CD4-positive, CD25-positive, alpha-beta regulatory T cell (primary cell): ENCODE measurements around the gene MRPS14. TPM values are rescaled to one million over a fixed set of nuclear protein-coding genes. Genes with fewer than 3 reads are reported as not detected.
"Not testable (repeated sequence)": the region's sequence is repeated elsewhere in the genome, so short reads cannot be mapped to it uniquely, and the experiment has no call there.

ENCODE experiments used
- ATAC-seq, 2 donors: fragments of 150-1000 bp; cut with Tn5 transposase; one replicate each; pipeline ENCODE4 v1.10.0; 2021; ENCODE audit warnings: low read depth in 2 of 2, moderate number of reproducible peaks in 2 of 2, moderate library complexity in 1 of 2
- DNase-seq, 3 donors: peaks; one replicate each; pipeline versions ENCODE4 v3.0.0 to v3.0.0-alpha.2; 2012 to 2022; ENCODE audit warnings: mixed read lengths in 1 of 3
- H3K27ac ChIP-seq: one replicate; pipeline ENCODE4 v1.7.0; 2013; ENCODE audit warnings: mild to moderate bottlenecking, low read length; ENCODE audit not compliant: insufficient read depth, poor library complexity, severe bottlenecking
- H3K27me3 ChIP-seq: one replicate; pipeline ENCODE4 v1.7.0; 2013; ENCODE audit warnings: low read length; ENCODE audit not compliant: control insufficient read depth, insufficient read depth
- H3K36me3 ChIP-seq: one replicate; pipeline ENCODE4 v1.7.0; 2013; ENCODE audit warnings: mild to moderate bottlenecking, low read length, moderate library complexity; ENCODE audit not compliant: control insufficient read depth, insufficient read depth
- H3K4me1 ChIP-seq: 2 replicates; pipeline ENCODE4 v1.7.0; 2013; ENCODE audit warnings: mild to moderate bottlenecking, low read length; ENCODE audit not compliant: insufficient read depth, control insufficient read depth, poor library complexity, severe bottlenecking
- H3K4me3 ChIP-seq: one replicate; pipeline ENCODE4 v1.7.0; 2013; ENCODE audit warnings: low read depth, mild to moderate bottlenecking, low read length, moderate library complexity
- H3K9me3 ChIP-seq, 2 experiments: 1 replicate in 1 of 2; 2 replicates in 1 of 2; pipeline ENCODE4 v1.7.0; 2013; ENCODE audit warnings: low read length in 2 of 2, mild to moderate bottlenecking in 1 of 2, moderate library complexity in 1 of 2; ENCODE audit not compliant: control insufficient read depth in 2 of 2
- H3K27ac Mint-ChIP-seq, 3 donors: one replicate each; pipeline ENCODE4 v1.8.0; 2020 to 2022; ENCODE audit warnings: mild to moderate bottlenecking in 3 of 3, mixed read lengths in 3 of 3, moderate library complexity in 2 of 3
- H3K27me3 Mint-ChIP-seq: one replicate; pipeline ENCODE4 v1.8.0; 2022; ENCODE audit warnings: mild to moderate bottlenecking, mixed read lengths
- H3K36me3 Mint-ChIP-seq: one replicate; pipeline ENCODE4 v1.8.0; 2020; ENCODE audit warnings: mixed read lengths
- H3K4me1 Mint-ChIP-seq, 4 donors: one replicate each; pipeline ENCODE4 v1.8.0; 2020 to 2022; ENCODE audit warnings: mixed read lengths in 4 of 4, mild to moderate bottlenecking in 1 of 4
- H3K4me3 Mint-ChIP-seq, 4 donors: one replicate each; pipeline ENCODE4 v1.8.0; 2020 to 2022; ENCODE audit warnings: mild to moderate bottlenecking in 4 of 4, mixed read lengths in 4 of 4, moderate library complexity in 3 of 4
- H3K9me3 Mint-ChIP-seq, 7 donors: one replicate each; pipeline ENCODE4 v1.8.0; 2020 to 2022; ENCODE audit warnings: mixed read lengths in 7 of 7, mild to moderate bottlenecking in 3 of 7, moderate library complexity in 2 of 7
- polyA plus RNA-seq, 4 donors: library from polyadenylated mRNA; unstranded; fragments of 300-500 nt; fragmentation: Illumina TruSeq; gene quantifications; one replicate each; pipeline ENCODE4 v1.2.3, GENCODE V29; 2021
- total RNA-seq: library from RNA; stranded (reverse); gene quantifications from one replicate; pipeline ENCODE4 v1.2.3, GENCODE V29; 2022

The MRPS14 gene
- total and polyA plus RNA-seq, 5 donors from 2014 or later = 15.2 to 83.8 (median 71.7) TPM

DNA sequence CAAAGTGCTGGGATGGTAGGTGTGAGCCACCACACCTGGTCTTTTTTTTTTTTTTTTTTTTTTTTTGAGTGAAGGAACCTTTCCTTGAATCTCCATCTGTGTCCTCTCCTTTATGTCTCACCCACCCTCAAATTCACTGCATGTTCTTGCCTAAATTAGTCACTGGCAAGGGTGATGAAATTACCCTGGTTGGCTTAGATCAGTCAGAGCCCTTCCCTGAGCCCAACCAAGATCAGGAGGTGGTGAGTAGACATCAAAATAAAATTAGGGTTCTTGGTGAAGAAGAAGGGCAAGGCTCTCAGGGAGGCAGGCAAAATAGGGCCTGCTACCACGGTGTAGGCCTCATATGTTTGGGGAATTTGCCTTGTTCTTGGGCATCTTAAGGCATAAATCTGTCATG lies 39.1 kb upstream of the MRPS14 start:
- ATAC-seq = no peak
- Mint-ChIP-seq H3K4me1 (peaks cover 0 to 6% (median 0%) of the 10 kb centered on the region in 4 donors), H3K27ac (no peak overlapping the region), H3K36me3 (no peaks in the 10 kb centered on the region), H3K9me3 (peaks cover 0 to 1% (median 0%) of the 10 kb centered on the region in 7 donors), H3K27me3 (peaks cover 21% of the 10 kb centered on the region), H3K4me3 (no peak overlapping the region)
- Histone ChIP-seq H3K4me3 (no peak overlapping the region), H3K27ac (no peak overlapping the region), H3K9me3 (no peaks in the 10 kb centered on the region), H3K27me3 (no peaks in the 10 kb centered on the region), H3K4me1 (no peaks in the 10 kb centered on the region), H3K36me3 (no peaks in the 10 kb centered on the region)
- DNase-seq = no peak

DNA sequence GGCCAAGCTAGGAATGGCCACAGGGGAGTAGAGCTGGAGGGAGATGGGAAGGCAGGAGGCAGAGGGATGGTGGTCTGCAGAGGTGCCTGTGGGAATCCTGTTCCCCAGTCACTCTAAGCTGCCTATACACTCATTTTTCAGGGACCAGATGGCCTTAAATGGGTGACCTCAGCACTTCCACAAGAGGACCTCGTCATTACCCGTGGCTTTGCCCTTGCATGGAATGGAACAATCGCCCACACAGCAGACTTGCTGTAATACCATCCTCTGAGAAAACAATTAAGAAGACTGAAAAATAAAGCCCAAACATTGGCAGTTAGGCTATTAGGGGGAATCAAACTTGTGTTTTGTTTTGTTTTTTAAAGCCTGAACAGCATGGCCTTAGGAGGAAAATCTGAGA lies 31.5 kb upstream of the MRPS14 start:
- Histone ChIP-seq H3K4me1 (no peaks in the 10 kb centered on the region), H3K27me3 (peaks cover 16% of the 10 kb centered on the region), H3K27ac (no peak overlapping the region), H3K9me3 (no peaks in the 10 kb centered on the region), H3K36me3 (no peaks in the 10 kb centered on the region), H3K4me3 (no peak overlapping the region)
- Mint-ChIP-seq H3K4me3 (no peak overlapping the region), H3K36me3 (no peaks in the 10 kb centered on the region), H3K4me1 (no peaks in the 10 kb centered on the region), H3K27ac (no peak overlapping the region), H3K9me3 (peaks cover 0 to 7% (median 0%) of the 10 kb centered on the region in 7 donors), H3K27me3 (peaks cover 49% of the 10 kb centered on the region)
- DNase-seq (no peak), ATAC-seq (no peak)

DNA sequence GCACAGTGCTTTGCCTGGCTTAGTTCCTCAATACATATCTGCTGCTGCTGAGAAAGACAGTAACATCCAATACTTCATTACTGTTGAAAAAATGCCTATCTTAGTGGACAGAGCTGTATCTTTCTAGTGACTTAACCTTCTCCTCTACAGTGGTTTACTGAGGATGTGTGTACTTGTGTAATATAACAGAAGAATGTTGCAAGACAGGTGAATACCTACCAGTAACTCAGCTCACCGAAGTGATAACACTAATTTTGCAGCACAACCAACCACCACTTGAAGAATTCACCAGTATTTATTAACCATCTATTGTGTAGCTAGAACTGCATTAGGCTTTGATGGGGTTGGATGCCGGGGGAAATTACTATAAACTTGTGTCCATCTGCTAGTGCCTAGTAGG lies 27.8 kb upstream of the MRPS14 start:
- Mint-ChIP-seq H3K27me3 (peaks cover 62% of the 10 kb centered on the region), H3K36me3 (no peaks in the 10 kb centered on the region), H3K9me3 (peaks cover 0 to 3% (median 0%) of the 10 kb centered on the region in 7 donors), H3K4me3 (no peak overlapping the region), H3K27ac (no peak overlapping the region), H3K4me1 (no peaks in the 10 kb centered on the region)
- no peak for DNase-seq
- no peak for ATAC-seq
- Histone ChIP-seq H3K27ac (no peak overlapping the region), H3K27me3 (peaks cover 23% of the 10 kb centered on the region), H3K9me3 (no peaks in the 10 kb centered on the region), H3K4me3 (no peak overlapping the region), H3K4me1 (no peaks in the 10 kb centered on the region), H3K36me3 (no peaks in the 10 kb centered on the region)

DNA sequence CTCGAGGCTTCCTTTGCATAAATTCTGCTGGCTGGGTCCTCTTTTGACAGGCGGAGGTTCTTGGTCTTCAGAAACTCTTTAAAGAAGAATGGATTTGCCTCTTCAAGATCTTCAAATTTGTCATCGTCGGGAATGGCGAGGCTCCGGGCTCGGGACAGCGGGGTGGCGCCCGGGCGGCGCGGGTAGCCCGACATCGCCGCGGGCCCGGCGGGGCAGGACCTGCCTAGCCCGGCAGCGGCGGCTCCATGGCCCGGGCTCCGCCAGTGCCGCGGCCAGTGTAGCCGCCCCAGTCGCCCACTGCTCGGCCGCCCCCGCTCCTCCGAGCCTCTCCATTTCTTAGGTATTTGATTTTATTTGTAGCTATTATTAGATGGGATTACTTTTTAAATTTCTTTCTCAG lies 22.3 kb upstream of the MRPS14 start:
- no peak overlapping the region for H3K27ac Mint-ChIP-seq

DNA sequence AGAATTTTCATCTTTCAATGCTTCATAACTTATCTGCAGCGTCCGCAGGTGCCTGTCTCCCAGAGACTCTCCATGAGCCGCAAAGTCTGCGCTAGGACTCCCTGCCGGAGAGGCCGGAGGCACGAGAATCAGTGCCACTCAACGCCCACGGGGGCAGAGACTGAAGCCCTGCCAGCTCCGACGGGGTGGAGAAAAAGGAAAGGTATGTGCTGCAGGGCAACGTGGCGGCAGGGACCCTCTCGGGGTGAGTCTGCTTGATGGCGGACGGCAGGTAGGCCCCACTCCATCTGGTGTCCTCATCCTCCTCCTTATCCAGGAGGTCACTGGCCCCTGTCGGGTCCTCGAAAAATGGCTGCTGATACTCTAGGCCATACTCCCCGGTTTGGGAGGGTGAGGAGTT lies 21.9 kb upstream of the MRPS14 start:
- Mint-ChIP-seq H3K4me3 (no peak overlapping the region), H3K27ac (no peak overlapping the region), H3K27me3 (peaks cover 49% of the 10 kb centered on the region), H3K36me3 (no peaks in the 10 kb centered on the region), H3K4me1 (no peaks in the 10 kb centered on the region), H3K9me3 (peaks cover 0 to 1% (median 0%) of the 10 kb centered on the region in 7 donors)
- ATAC-seq = no peak
- H3K4me1 ChIP-seq = no peaks in the 10 kb centered on the region
- no peak overlapping the region for H3K27ac ChIP-seq
- no peaks in the 10 kb centered on the region for H3K9me3 ChIP-seq
- H3K27me3 ChIP-seq = peaks cover 13% of the 10 kb centered on the region
- no peak overlapping the region for H3K4me3 ChIP-seq
- no peak for DNase-seq
- H3K36me3 ChIP-seq = no peaks in the 10 kb centered on the region

More for the DNA sequence above, 22.3 kb upstream of the MRPS14 start:
- no peaks in the 10 kb centered on the region for H3K36me3 ChIP-seq
- no peak overlapping the region for H3K4me3 ChIP-seq
- no peak for ATAC-seq
- H3K4me1 ChIP-seq = no peaks in the 10 kb centered on the region
- H3K36me3 Mint-ChIP-seq = no peaks in the 10 kb centered on the region
- peaks cover 13% of the 10 kb centered on the region for H3K27me3 ChIP-seq
- peaks cover 46% of the 10 kb centered on the region for H3K27me3 Mint-ChIP-seq
- no peak overlapping the region for H3K4me3 Mint-ChIP-seq
- DNase-seq = no peak
- no peaks in the 10 kb centered on the region for H3K9me3 ChIP-seq
- H3K4me1 Mint-ChIP-seq = no peaks in the 10 kb centered on the region
- peaks cover 0 to 1% (median 0%) of the 10 kb centered on the region in 7 donors for H3K9me3 Mint-ChIP-seq
- H3K27ac ChIP-seq = no peak overlapping the region

DNA sequence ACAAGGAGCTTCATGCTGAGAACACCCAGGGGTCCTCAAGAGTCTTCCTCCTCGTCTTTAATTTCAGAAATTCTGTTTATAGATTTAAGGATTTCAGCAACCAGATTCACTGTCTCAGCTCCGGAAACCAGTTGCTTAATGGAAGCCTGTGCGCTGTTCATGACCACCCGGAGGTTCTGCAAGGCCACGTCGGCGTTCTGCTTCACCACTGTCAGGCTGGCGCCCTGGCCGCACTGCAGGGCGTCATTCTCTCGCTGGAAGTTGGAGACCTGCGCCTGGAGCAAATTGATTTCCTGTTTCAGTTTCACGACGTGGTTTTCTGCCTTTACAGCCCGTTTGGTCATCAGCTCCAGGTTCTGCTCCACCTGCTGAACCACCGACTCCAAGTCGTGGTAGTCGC lies 21.4 kb upstream of the MRPS14 start:
- peaks cover 47% of the 10 kb centered on the region for H3K27me3 Mint-ChIP-seq
- ATAC-seq, H3K36me3 Mint-ChIP-seq, H3K27ac Mint-ChIP-seq, H3K27ac ChIP-seq, H3K9me3 Mint-ChIP-seq, H3K4me3 Mint-ChIP-seq, H3K4me1 ChIP-seq, H3K4me1 Mint-ChIP-seq, DNase-seq, H3K36me3 ChIP-seq, H3K9me3 ChIP-seq, H3K4me3 ChIP-seq: not testable (repeated sequence)
- H3K27me3 ChIP-seq = peaks cover 12% of the 10 kb centered on the region

DNA sequence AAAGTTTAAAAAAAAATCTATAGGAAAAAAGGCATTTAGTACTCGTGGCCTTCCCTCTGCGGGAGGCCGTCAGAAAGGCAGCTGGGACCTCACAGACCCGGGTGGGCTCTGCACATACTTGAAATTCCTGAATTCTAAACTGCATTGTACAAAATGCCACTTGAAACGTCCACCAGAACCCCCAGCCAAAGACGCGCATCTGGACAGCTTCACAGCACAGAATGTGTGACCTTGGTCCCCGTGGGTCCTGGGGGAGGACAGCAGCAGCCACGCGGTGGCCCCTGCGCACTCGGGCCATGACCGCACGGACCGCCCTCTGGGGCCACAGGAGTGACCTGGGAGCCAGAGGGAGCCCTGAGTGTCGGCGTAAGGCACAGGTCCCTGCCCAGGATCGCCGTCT lies 20.6 kb upstream of the MRPS14 start:
- H3K27me3 ChIP-seq = peaks cover 14% of the 10 kb centered on the region
- H3K36me3 ChIP-seq = no peaks in the 10 kb centered on the region
- no peak for DNase-seq
- ATAC-seq = no peak
- Mint-ChIP-seq H3K4me3 (no peak overlapping the region), H3K9me3 (peaks cover 0 to 1% (median 0%) of the 10 kb centered on the region in 7 donors), H3K27ac (no peak overlapping the region), H3K27me3 (peaks cover 39% of the 10 kb centered on the region), H3K4me1 (no peaks in the 10 kb centered on the region), H3K36me3 (no peaks in the 10 kb centered on the region)
- no peaks in the 10 kb centered on the region for H3K9me3 ChIP-seq
- no peaks in the 10 kb centered on the region for H3K4me1 ChIP-seq
- H3K27ac ChIP-seq = no peak overlapping the region
- H3K4me3 ChIP-seq = no peak overlapping the region

DNA sequence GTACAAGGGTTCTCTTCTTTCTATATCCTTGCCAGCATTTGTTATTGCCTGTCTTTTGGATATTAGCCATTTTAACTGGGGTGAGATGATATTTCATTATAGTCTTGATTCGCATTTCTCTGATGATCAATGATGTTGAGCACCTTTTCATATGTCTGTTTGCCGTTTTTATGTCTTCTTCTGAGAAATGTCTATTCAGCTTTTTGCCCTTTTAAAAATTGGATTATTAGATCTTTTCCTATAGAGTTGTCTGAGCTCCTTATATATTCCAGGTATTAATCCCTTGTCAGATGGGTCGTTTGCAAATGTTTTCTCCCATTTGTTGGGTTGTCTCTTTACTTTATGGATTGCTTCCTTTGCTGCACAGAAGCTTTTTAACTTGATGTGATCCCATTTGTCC lies 19.4 kb upstream of the MRPS14 start:
- Mint-ChIP-seq H3K36me3 (no peaks in the 10 kb centered on the region), H3K27me3 (peaks cover 34% of the 10 kb centered on the region), H3K4me3 (no peak overlapping the region), H3K4me1 (no peaks in the 10 kb centered on the region), H3K9me3 (peaks cover 0 to 1% (median 0%) of the 10 kb centered on the region in 7 donors), H3K27ac (no peak overlapping the region)
- no peaks in the 10 kb centered on the region for H3K9me3 ChIP-seq
- DNase-seq = no peak
- H3K4me1 ChIP-seq = no peaks in the 10 kb centered on the region
- no peaks in the 10 kb centered on the region for H3K36me3 ChIP-seq
- no peak overlapping the region for H3K4me3 ChIP-seq
- H3K27me3 ChIP-seq = peaks cover 14% of the 10 kb centered on the region
- no peak overlapping the region for H3K27ac ChIP-seq
- no peak for ATAC-seq
